CD4-positive, CD25-positive, alpha-beta regulatory T cell (primary cell): ENCODE data around the gene LILRA1. TPM values are rescaled to one million over a fixed set of nuclear protein-coding genes. Genes with fewer than 3 reads are reported as not detected.
"Not testable (repeated sequence)": the region's sequence is repeated elsewhere in the genome, so short reads cannot be mapped to it uniquely, and the experiment has no call there.

Source experiments
- ATAC-seq, 2 donors: fragments of 150-1000 bp; cut with Tn5 transposase; one replicate each; pipeline ENCODE4 v1.10.0; 2021; ENCODE audit warnings: low read depth in 2 of 2, moderate number of reproducible peaks in 2 of 2, moderate library complexity in 1 of 2
- DNase-seq, 3 donors: peaks; one replicate each; pipeline versions ENCODE4 v3.0.0 to v3.0.0-alpha.2; 2012 to 2022; ENCODE audit warnings: mixed read lengths in 1 of 3
- H3K27ac ChIP-seq: one replicate; pipeline ENCODE4 v1.7.0; 2013; ENCODE audit warnings: mild to moderate bottlenecking, low read length; ENCODE audit not compliant: insufficient read depth, poor library complexity, severe bottlenecking
- H3K27me3 ChIP-seq: one replicate; pipeline ENCODE4 v1.7.0; 2013; ENCODE audit warnings: low read length; ENCODE audit not compliant: control insufficient read depth, insufficient read depth
- H3K36me3 ChIP-seq: one replicate; pipeline ENCODE4 v1.7.0; 2013; ENCODE audit warnings: mild to moderate bottlenecking, low read length, moderate library complexity; ENCODE audit not compliant: control insufficient read depth, insufficient read depth
- H3K4me1 ChIP-seq: 2 replicates; pipeline ENCODE4 v1.7.0; 2013; ENCODE audit warnings: mild to moderate bottlenecking, low read length; ENCODE audit not compliant: insufficient read depth, control insufficient read depth, poor library complexity, severe bottlenecking
- H3K4me3 ChIP-seq: one replicate; pipeline ENCODE4 v1.7.0; 2013; ENCODE audit warnings: low read depth, mild to moderate bottlenecking, low read length, moderate library complexity
- H3K9me3 ChIP-seq, 2 experiments: 1 replicate in 1 of 2; 2 replicates in 1 of 2; pipeline ENCODE4 v1.7.0; 2013; ENCODE audit warnings: low read length in 2 of 2, mild to moderate bottlenecking in 1 of 2, moderate library complexity in 1 of 2; ENCODE audit not compliant: control insufficient read depth in 2 of 2
- H3K27ac Mint-ChIP-seq, 3 donors: one replicate each; pipeline ENCODE4 v1.8.0; 2020 to 2022; ENCODE audit warnings: mild to moderate bottlenecking in 3 of 3, mixed read lengths in 3 of 3, moderate library complexity in 2 of 3
- H3K27me3 Mint-ChIP-seq: one replicate; pipeline ENCODE4 v1.8.0; 2022; ENCODE audit warnings: mild to moderate bottlenecking, mixed read lengths
- H3K36me3 Mint-ChIP-seq: one replicate; pipeline ENCODE4 v1.8.0; 2020; ENCODE audit warnings: mixed read lengths
- H3K4me1 Mint-ChIP-seq, 4 donors: one replicate each; pipeline ENCODE4 v1.8.0; 2020 to 2022; ENCODE audit warnings: mixed read lengths in 4 of 4, mild to moderate bottlenecking in 1 of 4
- H3K4me3 Mint-ChIP-seq, 4 donors: one replicate each; pipeline ENCODE4 v1.8.0; 2020 to 2022; ENCODE audit warnings: mild to moderate bottlenecking in 4 of 4, mixed read lengths in 4 of 4, moderate library complexity in 3 of 4
- H3K9me3 Mint-ChIP-seq, 7 donors: one replicate each; pipeline ENCODE4 v1.8.0; 2020 to 2022; ENCODE audit warnings: mixed read lengths in 7 of 7, mild to moderate bottlenecking in 3 of 7, moderate library complexity in 2 of 7
- polyA plus RNA-seq, 4 donors: library from polyadenylated mRNA; unstranded; fragments of 300-500 nt; fragmentation: Illumina TruSeq; gene quantifications; one replicate each; pipeline ENCODE4 v1.2.3, GENCODE V29; 2021
- total RNA-seq: library from RNA; stranded (reverse); gene quantifications from one replicate; pipeline ENCODE4 v1.2.3, GENCODE V29; 2022

The LILRA1 gene
- total RNA-seq (not detected), polyA plus RNA-seq (under 1 TPM in 1 of 4 donors, not detected in 3; 0.10 TPM)

DNA sequence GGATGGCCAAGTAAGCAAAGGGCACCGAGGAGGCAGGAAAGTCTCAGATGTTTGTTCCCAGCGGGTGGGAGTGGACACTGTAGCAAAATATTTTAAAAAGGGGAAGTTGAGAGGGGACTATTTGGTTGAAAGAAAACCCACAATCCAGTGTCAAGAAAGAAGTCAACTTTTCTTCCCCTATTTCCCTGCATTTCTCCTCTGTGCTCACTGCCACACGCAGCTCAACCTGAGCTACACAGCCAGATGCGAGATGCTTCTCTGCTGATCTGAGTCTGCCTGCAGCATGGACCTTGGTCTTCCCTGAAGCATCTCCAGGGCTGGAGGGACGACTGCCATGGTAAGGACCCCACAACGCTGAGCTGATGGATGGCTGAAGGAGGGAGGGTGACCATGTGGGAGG lies at the start of gene LILRA1:
Gene LILRA1 (plus strand): TSS at position 188 of the 400 bp plus-strand sequence. CDS start 613 bp downstream, outside the sequence.
- H3K4me3 Mint-ChIP-seq: peak within 1 kb of the TSS in 1 of 4 donors; percentile 43

GRCh38 chr19:54548806-54549205 lies 44.6 kb upstream of the LILRA1 start:
- no peaks in the 10 kb centered on the region for H3K36me3 Mint-ChIP-seq
- peaks cover 0 to 5% (median 0%) of the 10 kb centered on the region in 4 donors for H3K4me1 Mint-ChIP-seq
- no peak overlapping the region for H3K27ac ChIP-seq
- no peak overlapping the region for H3K4me3 Mint-ChIP-seq
- no peaks in the 10 kb centered on the region for H3K4me1 ChIP-seq
- H3K27ac Mint-ChIP-seq: no peak overlapping the region
- H3K27me3 ChIP-seq: no peaks in the 10 kb centered on the region
- H3K9me3 Mint-ChIP-seq: peaks cover 0 to 5% (median 2%) of the 10 kb centered on the region in 7 donors
- no peak for DNase-seq
- H3K4me3 ChIP-seq: no peak overlapping the region
- H3K27me3 Mint-ChIP-seq: no peaks in the 10 kb centered on the region
- H3K9me3 ChIP-seq: no peaks in the 10 kb centered on the region
- H3K36me3 ChIP-seq: no peaks in the 10 kb centered on the region
- no peak for ATAC-seq

More for the DNA sequence above, at the start of gene LILRA1:
- not testable (repeated sequence) for DNase-seq, ATAC-seq, H3K4me1 ChIP-seq, H3K4me3 ChIP-seq, H3K36me3 ChIP-seq, H3K27me3 ChIP-seq, H3K9me3 ChIP-seq, H3K27ac Mint-ChIP-seq, H3K4me1 Mint-ChIP-seq, H3K36me3 Mint-ChIP-seq, H3K9me3 Mint-ChIP-seq, H3K27ac ChIP-seq
- H3K27me3 Mint-ChIP-seq: peaks cover 15% of the 10 kb centered on the region

GRCh38 chr19:54549224-54549623 lies 44.2 kb upstream of the LILRA1 start:
- no peaks in the 10 kb centered on the region for H3K9me3 ChIP-seq
- no peak for DNase-seq
- no peak overlapping the region for H3K27ac Mint-ChIP-seq
- H3K4me1 ChIP-seq: no peaks in the 10 kb centered on the region
- peaks cover 0 to 5% (median 0%) of the 10 kb centered on the region in 4 donors for H3K4me1 Mint-ChIP-seq
- no peaks in the 10 kb centered on the region for H3K27me3 ChIP-seq
- no peaks in the 10 kb centered on the region for H3K36me3 Mint-ChIP-seq
- H3K27me3 Mint-ChIP-seq: no peaks in the 10 kb centered on the region
- no peak overlapping the region for H3K27ac ChIP-seq
- H3K4me3 Mint-ChIP-seq: no peak overlapping the region
- H3K36me3 ChIP-seq: no peaks in the 10 kb centered on the region
- H3K4me3 ChIP-seq: no peak overlapping the region
- no peak for ATAC-seq
- peaks cover 0 to 5% (median under 1%) of the 10 kb centered on the region in 7 donors for H3K9me3 Mint-ChIP-seq

DNA sequence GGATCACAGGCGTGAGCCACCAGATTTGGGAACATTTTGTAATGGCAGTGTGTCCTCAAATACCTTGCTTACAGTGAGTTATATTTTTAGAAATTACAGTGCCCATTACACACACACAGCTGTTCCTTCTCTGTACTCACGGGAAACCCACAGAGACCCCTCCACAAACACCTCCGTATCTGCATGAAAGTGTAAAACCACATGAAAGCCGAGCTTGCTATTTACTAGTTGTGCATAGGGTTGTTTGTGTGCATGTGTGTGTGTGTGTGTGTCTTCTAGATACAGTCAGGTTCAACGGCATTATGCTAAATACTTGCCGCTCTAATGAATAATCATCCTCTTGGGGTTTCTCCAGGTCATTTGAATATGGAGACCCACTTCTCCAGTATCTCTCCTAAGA lies 42.1 kb upstream of the LILRA1 start:
- no peak overlapping the region for H3K27ac ChIP-seq
- no peaks in the 10 kb centered on the region for H3K36me3 Mint-ChIP-seq
- H3K9me3 ChIP-seq: no peaks in the 10 kb centered on the region
- no peak for ATAC-seq
- H3K4me1 ChIP-seq: no peaks in the 10 kb centered on the region
- H3K4me3 ChIP-seq: no peak overlapping the region
- no peaks in the 10 kb centered on the region for H3K27me3 Mint-ChIP-seq
- H3K36me3 ChIP-seq: no peaks in the 10 kb centered on the region
- peaks cover 0 to 5% (median 0%) of the 10 kb centered on the region in 4 donors for H3K4me1 Mint-ChIP-seq
- no peak overlapping the region for H3K27ac Mint-ChIP-seq
- no peak overlapping the region for H3K4me3 Mint-ChIP-seq
- no peaks in the 10 kb centered on the region for H3K27me3 ChIP-seq
- no peak for DNase-seq
- H3K9me3 Mint-ChIP-seq: peaks cover 0 to 5% (median 0%) of the 10 kb centered on the region in 7 donors

DNA sequence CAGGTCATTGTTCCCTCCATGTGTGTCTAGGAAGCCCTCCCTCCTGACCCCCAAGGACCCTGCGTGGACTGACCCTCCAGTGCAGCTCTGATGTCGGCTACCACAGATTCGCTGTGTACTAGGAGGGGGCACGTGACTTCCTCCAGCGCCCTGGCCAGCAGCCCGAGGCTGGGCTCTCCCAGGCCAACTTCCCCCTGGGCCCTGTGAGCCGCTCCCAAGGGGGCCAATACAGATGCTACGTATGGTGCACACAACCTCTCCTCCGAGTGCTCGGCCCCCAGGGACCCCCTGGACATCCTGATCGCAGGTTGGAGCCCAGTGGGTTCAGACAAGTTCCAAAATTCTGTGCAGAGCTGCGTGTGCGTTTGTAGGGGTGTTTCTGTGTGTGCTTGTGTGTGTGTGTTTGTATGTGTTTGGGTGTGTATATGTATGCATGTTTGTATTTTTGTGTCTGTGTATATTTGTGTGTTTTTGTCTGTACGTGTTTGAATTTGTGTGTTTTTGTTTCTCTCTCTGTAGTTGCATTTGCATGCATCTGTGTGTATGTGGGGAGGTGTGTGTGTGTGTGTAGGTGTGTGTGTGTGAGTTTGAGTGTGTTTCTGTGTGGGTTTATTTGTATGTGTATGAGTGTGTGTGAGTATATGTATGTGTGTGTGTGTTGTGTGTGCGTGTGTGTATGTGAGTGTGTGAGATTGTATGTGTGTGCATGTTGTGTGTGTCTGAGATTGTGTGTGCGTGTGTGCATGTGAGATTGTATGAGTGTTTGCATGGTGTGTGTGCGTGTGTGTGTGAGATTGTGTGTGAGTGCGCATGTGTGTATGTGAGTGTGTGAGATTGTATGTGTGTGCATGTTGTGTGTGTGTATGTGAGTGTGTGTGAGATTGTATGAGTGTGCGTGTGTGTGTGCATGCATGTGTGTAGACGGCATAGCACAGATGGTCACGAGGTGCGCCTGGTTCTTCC lies 41.2 kb upstream of the LILRA1 start:
- DNase-seq (no peak), ATAC-seq (no peak)
- Mint-ChIP-seq H3K27ac (peak overlapping the region in 1 of 3 donors; percentile 30), H3K27me3 (no peaks in the 10 kb centered on the region), H3K9me3 (peaks cover 0 to 5% (median 0%) of the 10 kb centered on the region in 7 donors), H3K4me1 (peaks cover 0 to 5% (median 0%) of the 10 kb centered on the region in 4 donors), H3K4me3 (no peak overlapping the region), H3K36me3 (no peaks in the 10 kb centered on the region)
- no peak overlapping the region for H3K4me3 ChIP-seq
- H3K4me1 ChIP-seq: no peaks in the 10 kb centered on the region
- H3K9me3 ChIP-seq: no peaks in the 10 kb centered on the region
- H3K27ac ChIP-seq: no peak overlapping the region
- H3K36me3 ChIP-seq: no peaks in the 10 kb centered on the region
- no peaks in the 10 kb centered on the region for H3K27me3 ChIP-seq

GRCh38 chr19:54552913-54553310 lies 40.5 kb upstream of the LILRA1 start:
- no peak overlapping the region for H3K4me3 Mint-ChIP-seq
- peaks cover 0 to 5% (median 0%) of the 10 kb centered on the region in 4 donors for H3K4me1 Mint-ChIP-seq
- no peaks in the 10 kb centered on the region for H3K36me3 Mint-ChIP-seq
- ATAC-seq (no peak), DNase-seq (no peak)
- H3K9me3 Mint-ChIP-seq: peaks cover 0 to 5% (median 0%) of the 10 kb centered on the region in 7 donors
- H3K4me1 ChIP-seq: no peaks in the 10 kb centered on the region
- H3K36me3 ChIP-seq: no peaks in the 10 kb centered on the region
- no peaks in the 10 kb centered on the region for H3K27me3 ChIP-seq
- peaks cover 1% of the 10 kb centered on the region for H3K27me3 Mint-ChIP-seq
- no peak overlapping the region for H3K4me3 ChIP-seq
- no peak overlapping the region for H3K27ac Mint-ChIP-seq
- no peak overlapping the region for H3K27ac ChIP-seq
- no peaks in the 10 kb centered on the region for H3K9me3 ChIP-seq

GRCh38 chr19:54554006-54554405 lies 39.4 kb upstream of the LILRA1 start:
- H3K9me3 ChIP-seq: no peaks in the 10 kb centered on the region
- no peak overlapping the region for H3K27ac ChIP-seq
- H3K27me3 Mint-ChIP-seq: peaks cover 12% of the 10 kb centered on the region
- H3K36me3 ChIP-seq: no peaks in the 10 kb centered on the region
- no peak overlapping the region for H3K27ac Mint-ChIP-seq
- peaks cover 0 to 5% (median 0%) of the 10 kb centered on the region in 7 donors for H3K9me3 Mint-ChIP-seq
- no peak overlapping the region for H3K4me3 Mint-ChIP-seq
- no peaks in the 10 kb centered on the region for H3K36me3 Mint-ChIP-seq
- no peaks in the 10 kb centered on the region for H3K27me3 ChIP-seq
- ATAC-seq: no peak
- no peak for DNase-seq
- no peaks in the 10 kb centered on the region for H3K4me1 ChIP-seq
- H3K4me1 Mint-ChIP-seq: peaks cover 0 to 5% (median 0%) of the 10 kb centered on the region in 4 donors
- H3K4me3 ChIP-seq: no peak overlapping the region
